Upper lobe of left lung (tissue), 4 donors: ENCODE measurements around the gene SLC12A2.

ENCODE experiments used
- EP300 ChIP-seq, 4 donors: sonication (generic); formaldehyde crosslinking; IDR thresholded peaks; one replicate each; pipeline ENCODE4 v1.5.1; 2017; ENCODE audit warnings: antibody characterized with exemption in 4 of 4, control low read depth in 2 of 4
- POLR2A ChIP-seq, 4 donors: fragments of 450-650 bp; IDR thresholded peaks; one replicate each; pipeline ENCODE4 v1.5.1; 2016 to 2017; ENCODE audit warnings: antibody characterized with exemption in 4 of 4, mild to moderate bottlenecking in 2 of 4
- POLR2AphosphoS5 ChIP-seq, 2 donors: sonication (generic); formaldehyde crosslinking; IDR thresholded peaks; one replicate each; pipeline ENCODE4 v1.5.1; 2017; ENCODE audit warnings: antibody characterized with exemption in 2 of 2
- TF ChIP-seq, protein P1 (sequence below), 6 experiments: fragments of 450-650 bp in 4 of 6; fragments of 200-600 bp in 2 of 6; sonication (generic) in 2 of 6; IDR thresholded peaks; one replicate each; pipeline ENCODE4 v1.5.1; 2016 to 2019; ENCODE audit warnings: antibody characterized with exemption in 6 of 6

DNA sequence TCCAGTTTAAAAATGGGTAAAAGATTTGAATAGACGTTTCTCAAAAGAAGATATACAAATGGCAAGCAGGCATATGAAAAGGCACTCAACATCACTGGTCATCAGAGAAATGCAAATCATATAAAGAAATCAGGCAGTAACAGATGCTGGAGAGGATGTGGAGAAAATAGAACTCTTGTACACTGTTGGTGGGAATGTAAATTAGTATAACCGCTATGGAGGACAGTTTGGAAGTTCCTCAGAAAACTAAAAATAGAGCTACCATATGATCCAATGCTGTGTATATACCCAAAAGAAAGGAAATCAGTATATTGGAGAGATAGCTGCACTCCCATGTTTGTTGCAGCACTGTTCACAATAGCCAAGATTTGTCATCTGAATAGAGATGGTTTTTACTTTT lies 42.7 kb downstream of the SLC12A2 start:
- TF ChIP-seq, protein P1, sequence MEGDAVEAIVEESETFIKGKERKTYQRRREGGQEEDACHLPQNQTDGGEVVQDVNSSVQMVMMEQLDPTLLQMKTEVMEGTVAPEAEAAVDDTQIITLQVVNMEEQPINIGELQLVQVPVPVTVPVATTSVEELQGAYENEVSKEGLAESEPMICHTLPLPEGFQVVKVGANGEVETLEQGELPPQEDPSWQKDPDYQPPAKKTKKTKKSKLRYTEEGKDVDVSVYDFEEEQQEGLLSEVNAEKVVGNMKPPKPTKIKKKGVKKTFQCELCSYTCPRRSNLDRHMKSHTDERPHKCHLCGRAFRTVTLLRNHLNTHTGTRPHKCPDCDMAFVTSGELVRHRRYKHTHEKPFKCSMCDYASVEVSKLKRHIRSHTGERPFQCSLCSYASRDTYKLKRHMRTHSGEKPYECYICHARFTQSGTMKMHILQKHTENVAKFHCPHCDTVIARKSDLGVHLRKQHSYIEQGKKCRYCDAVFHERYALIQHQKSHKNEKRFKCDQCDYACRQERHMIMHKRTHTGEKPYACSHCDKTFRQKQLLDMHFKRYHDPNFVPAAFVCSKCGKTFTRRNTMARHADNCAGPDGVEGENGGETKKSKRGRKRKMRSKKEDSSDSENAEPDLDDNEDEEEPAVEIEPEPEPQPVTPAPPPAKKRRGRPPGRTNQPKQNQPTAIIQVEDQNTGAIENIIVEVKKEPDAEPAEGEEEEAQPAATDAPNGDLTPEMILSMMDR (IDR thresholded peaks at IDR 0.05) = no peak
- TF ChIP-seq EP300 (IDR thresholded peaks at IDR 0.05) (no peak), POLR2A (IDR thresholded peaks at IDR 0.05) (no peak), POLR2AphosphoS5 (IDR thresholded peaks at IDR 0.05) (no peak)
